Neural crest cell (in vitro differentiated cells): Measurements from ENCODE around the gene HOGA1. TPM values are rescaled to one million over a fixed set of nuclear protein-coding genes. Genes with fewer than 3 reads are reported as not detected.
"Not testable (repeated sequence)": the region's sequence is repeated elsewhere in the genome, so short reads cannot be mapped to it uniquely, and the experiment has no call there.

Experiments
- DNase-seq: peaks from one replicate; pipeline ENCODE4 v3.0.0; 2021; ENCODE audit warnings: low read depth, mixed read lengths, low spot score
- H3K27ac Mint-ChIP-seq: one replicate; pipeline ENCODE4 v1.8.0; 2021; ENCODE audit warnings: mild to moderate bottlenecking, mixed read lengths; ENCODE audit not compliant: unreplicated experiment
- H3K27me3 Mint-ChIP-seq: 2 replicates; pipeline ENCODE4 v1.8.0; 2021; ENCODE audit warnings: low read depth, mild to moderate bottlenecking, mixed read lengths
- H3K36me3 Mint-ChIP-seq: 2 replicates; pipeline ENCODE4 v1.8.0; 2021; ENCODE audit warnings: low read depth, mild to moderate bottlenecking, mixed read lengths
- H3K4me1 Mint-ChIP-seq: 2 replicates; pipeline ENCODE4 v1.8.0; 2021; ENCODE audit warnings: mixed read lengths
- H3K4me3 Mint-ChIP-seq: one replicate; pipeline ENCODE4 v1.8.0; 2021; ENCODE audit warnings: mild to moderate bottlenecking, mixed read lengths
- H3K9me3 Mint-ChIP-seq: 2 replicates; pipeline ENCODE4 v1.8.0; 2021; ENCODE audit warnings: mixed read lengths
- total RNA-seq: library from RNA; stranded (reverse); gene quantifications from 2 replicates; pipeline ENCODE4 v1.2.1, GENCODE V29; 2021
- TF ChIP-seq, protein P1 (sequence below): fragments of 200-600 bp; sonication (generic); conservative IDR thresholded peaks from 2 replicates; pipeline ENCODE4 v1.5.0; 2021; ENCODE audit warnings: antibody characterized with exemption, mild to moderate bottlenecking

Gene HOGA1
- total RNA-seq, 1 donor from 2014 or later, result 0.23 TPM

DNA sequence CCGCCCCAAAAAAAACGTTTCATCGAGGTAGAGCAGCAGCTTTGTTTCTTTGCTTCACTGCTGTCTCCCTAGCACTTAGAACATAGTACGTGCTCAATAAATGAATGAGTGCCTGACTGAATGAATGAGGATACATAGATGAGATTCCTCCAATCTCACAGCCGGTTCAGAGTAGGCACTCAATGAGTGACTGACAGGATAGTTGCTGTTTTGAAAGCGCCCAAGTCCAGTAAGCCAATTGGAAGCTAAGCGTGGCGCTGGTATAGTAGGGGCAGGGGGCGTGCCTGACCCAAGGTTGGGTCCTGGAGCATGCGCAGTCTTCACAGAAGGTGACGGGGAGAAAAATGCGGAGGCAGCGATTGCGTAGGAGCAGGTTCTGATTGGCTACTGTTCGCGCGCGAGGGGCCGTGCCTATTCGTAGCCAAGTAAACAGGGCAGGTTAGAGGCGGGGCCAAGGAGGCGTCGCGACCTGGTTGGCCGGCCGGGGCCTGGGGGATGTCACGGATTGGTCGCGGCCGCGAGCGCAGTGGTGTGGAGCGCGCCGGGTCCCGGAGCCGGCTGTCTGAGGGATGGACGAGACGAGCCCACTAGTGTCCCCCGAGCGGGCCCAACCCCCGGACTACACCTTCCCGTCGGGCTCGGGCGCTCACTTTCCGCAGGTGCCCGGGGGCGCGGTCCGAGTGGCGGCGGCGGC, 56.1 kb downstream of the HOGA1 start, which contains the start of gene PI4K2A:
Gene PI4K2A (plus strand): TSS at position 498 of the 694 bp plus-strand sequence. CDS start 72 bp downstream, at position 570.
- H3K4me1 Mint-ChIP-seq, result peaks cover 26% of the 10 kb centered on the region
- TF ChIP-seq, protein P1, sequence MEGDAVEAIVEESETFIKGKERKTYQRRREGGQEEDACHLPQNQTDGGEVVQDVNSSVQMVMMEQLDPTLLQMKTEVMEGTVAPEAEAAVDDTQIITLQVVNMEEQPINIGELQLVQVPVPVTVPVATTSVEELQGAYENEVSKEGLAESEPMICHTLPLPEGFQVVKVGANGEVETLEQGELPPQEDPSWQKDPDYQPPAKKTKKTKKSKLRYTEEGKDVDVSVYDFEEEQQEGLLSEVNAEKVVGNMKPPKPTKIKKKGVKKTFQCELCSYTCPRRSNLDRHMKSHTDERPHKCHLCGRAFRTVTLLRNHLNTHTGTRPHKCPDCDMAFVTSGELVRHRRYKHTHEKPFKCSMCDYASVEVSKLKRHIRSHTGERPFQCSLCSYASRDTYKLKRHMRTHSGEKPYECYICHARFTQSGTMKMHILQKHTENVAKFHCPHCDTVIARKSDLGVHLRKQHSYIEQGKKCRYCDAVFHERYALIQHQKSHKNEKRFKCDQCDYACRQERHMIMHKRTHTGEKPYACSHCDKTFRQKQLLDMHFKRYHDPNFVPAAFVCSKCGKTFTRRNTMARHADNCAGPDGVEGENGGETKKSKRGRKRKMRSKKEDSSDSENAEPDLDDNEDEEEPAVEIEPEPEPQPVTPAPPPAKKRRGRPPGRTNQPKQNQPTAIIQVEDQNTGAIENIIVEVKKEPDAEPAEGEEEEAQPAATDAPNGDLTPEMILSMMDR, result no peak

DNA sequence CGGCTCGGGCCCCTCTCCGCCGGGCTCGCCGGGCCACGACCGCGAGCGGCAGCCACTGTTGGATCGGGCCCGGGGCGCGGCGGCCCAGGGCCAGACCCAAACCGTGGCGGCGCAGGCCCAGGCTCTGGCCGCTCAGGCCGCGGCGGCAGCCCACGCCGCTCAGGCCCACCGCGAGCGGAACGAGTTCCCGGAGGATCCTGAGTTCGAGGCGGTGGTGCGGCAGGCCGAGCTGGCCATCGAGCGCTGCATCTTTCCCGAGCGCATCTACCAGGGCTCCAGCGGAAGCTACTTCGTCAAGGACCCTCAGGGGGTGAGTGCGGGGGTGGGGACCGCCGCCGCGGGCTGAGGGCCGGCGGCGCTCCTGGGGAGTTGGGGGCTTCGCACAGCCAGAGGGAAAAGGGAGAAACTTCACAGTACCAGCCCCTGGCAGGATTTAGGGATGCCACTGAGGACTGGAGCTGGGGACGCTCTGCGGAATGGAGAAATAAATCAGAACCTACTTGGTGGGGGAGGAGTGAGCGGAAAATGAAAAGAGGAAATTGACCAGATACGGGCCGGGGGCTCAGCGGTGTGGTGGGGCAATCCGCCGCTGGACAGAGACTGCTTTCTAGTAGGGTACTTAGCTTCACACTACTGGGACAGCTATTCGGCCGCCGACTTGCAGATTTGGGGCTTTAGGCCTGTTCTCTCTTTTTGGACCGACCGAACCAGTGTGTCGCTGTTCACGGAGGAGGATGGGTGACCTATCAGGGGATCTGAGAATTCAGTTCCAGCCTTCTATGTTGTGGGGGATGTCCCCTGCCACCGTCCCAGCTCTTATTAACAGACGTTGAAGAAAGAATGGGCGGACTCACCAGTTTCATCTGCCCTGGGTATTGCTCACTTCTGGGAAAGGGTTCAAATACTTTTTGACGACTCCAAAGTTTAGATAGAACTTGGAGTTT, 57.0 kb downstream of the HOGA1 start:
- TF ChIP-seq, protein P1, result no peak
- H3K27me3 Mint-ChIP-seq, result peaks cover 2% of the 10 kb centered on the region
- peaks cover 26% of the 10 kb centered on the region for H3K4me1 Mint-ChIP-seq
- H3K27ac Mint-ChIP-seq, result peak overlapping the region; percentile 90
- no peaks in the 10 kb centered on the region for H3K9me3 Mint-ChIP-seq
- peaks cover 3% of the 10 kb centered on the region for H3K36me3 Mint-ChIP-seq
- H3K4me3 Mint-ChIP-seq, result peak overlapping the region; percentile 97
- no peak for DNase-seq

More for the DNA sequence above, 56.1 kb downstream of the HOGA1 start, which contains the start of gene PI4K2A:
- no peaks in the 10 kb centered on the region for H3K9me3 Mint-ChIP-seq
- peaks cover 3% of the 10 kb centered on the region for H3K36me3 Mint-ChIP-seq
- peak within 1 kb of the TSS; percentile 90 for H3K27ac Mint-ChIP-seq
- peaks cover 2% of the 10 kb centered on the region for H3K27me3 Mint-ChIP-seq
- peak within 1 kb of the TSS; percentile 97 for H3K4me3 Mint-ChIP-seq
- DNase-seq, result peak; percentile 99

- H3K27me3 Mint-ChIP-seq, H3K36me3 Mint-ChIP-seq, H3K9me3 Mint-ChIP-seq, H3K27ac Mint-ChIP-seq, DNase-seq: not testable (repeated sequence)
- peaks cover 31% of the 10 kb centered on the region for H3K4me1 Mint-ChIP-seq
- peak overlapping the region; percentile 97 for H3K4me3 Mint-ChIP-seq
These were observed 58.4 kb downstream of the HOGA1 start for GRCh38 chr10:97642471-97643159.

DNA sequence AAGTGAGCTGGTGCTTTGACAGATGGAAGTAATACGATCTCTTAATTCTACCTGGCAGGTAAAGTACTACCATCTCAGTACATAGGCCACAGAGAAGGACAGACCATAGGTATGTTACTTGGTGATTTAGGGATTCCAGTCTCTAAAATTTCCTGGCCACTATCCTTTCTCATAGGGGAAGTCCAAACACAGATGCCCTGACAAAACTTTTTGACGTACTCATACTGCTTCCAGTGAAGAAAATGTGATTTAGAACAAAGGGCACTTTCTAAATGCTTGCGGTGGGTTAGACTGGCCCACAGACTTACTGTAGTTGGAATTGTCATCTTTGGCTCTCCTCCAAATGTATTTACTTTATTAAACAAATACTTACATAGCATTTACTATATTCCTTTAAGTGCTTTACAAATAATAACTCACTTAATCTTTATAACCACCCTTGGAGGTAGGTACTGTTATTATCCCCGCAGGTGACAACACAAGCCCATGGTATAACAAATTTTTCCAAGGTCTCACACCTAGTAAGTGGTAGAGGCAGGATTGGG, 59.3 kb downstream of the HOGA1 start:
- Mint-ChIP-seq H3K36me3 (peaks cover 5% of the 10 kb centered on the region), H3K27me3 (peaks cover 2% of the 10 kb centered on the region), H3K27ac (no peak overlapping the region), H3K4me3 (peak overlapping the region; percentile 97), H3K9me3 (no peaks in the 10 kb centered on the region), H3K4me1 (peaks cover 35% of the 10 kb centered on the region)
- TF ChIP-seq, protein P1, result no peak
- no peak for DNase-seq

DNA sequence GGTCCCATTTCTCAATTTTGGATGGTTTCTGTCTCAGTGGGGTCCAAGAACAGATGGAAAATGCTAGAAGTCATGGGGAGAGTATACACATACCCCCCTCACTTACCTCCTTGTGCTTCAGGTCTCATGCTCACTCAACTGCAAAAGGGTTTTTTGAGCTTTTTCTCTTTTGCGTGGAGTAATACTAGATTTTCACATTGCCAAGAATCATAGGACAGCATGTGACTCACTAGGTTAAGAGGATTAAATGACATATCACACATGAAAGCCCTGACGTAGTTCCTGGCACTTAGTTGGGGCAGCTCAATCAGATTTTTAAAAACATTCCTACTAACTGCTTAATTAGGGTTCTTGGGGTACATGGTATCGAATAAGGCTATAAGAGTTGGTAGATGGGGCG, 60.7 kb downstream of the HOGA1 start:
- H3K9me3 Mint-ChIP-seq, result no peaks in the 10 kb centered on the region
- TF ChIP-seq, protein P1, result no peak
- H3K27me3 Mint-ChIP-seq, result peaks cover 2% of the 10 kb centered on the region
- peaks cover 43% of the 10 kb centered on the region for H3K4me1 Mint-ChIP-seq
- H3K27ac Mint-ChIP-seq, result no peak overlapping the region
- H3K4me3 Mint-ChIP-seq, result peak overlapping the region; percentile 31
- no peak for DNase-seq
- peaks cover 5% of the 10 kb centered on the region for H3K36me3 Mint-ChIP-seq
